A673 (cell line): ENCODE measurements around the gene BLTP2. TPM values are rescaled to one million over a fixed set of nuclear protein-coding genes. Genes with fewer than 3 reads are reported as not detected.
"Not testable (repeated sequence)": the region's sequence is repeated elsewhere in the genome, so short reads cannot be mapped to it uniquely, and the experiment has no call there.

Source experiments
- BruUV-seq: library from RNA; stranded (reverse); fragments of 400-500 nt; replicated peaks from 2 replicates; lab custom pipeline; 2021; lab: Mats Ljungman, UMichigan
- CTCF ChIA-PET: fragments of 300-600 bp; sonication (Branson Sonifier 250); formaldehyde crosslinking; loops from one replicate; lab custom pipeline; 2022; ENCODE audit warnings: antibody characterized with exemption; lab: Charles Lee
- POLR2A ChIA-PET: fragments of 300-600 bp; sonication (Branson Sonifier 250); formaldehyde crosslinking; loops from one replicate; lab custom pipeline; 2022; ENCODE audit warnings: antibody characterized with exemption; ENCODE audit not compliant: low non-redundant PET; lab: Charles Lee
- DNase-seq: peaks from one replicate; pipeline ENCODE4 v3.0.0-alpha.2; 2015; ENCODE audit warnings: low spot score
- H3K27ac ChIP-seq: fragments of 200-600 bp; sonication (generic); 2 replicates; pipeline ENCODE4 v1.5.1; 2016; ENCODE audit warnings: mixed run types, low read depth, mild to moderate bottlenecking, mixed read lengths, antibody characterized with exemption, low read length; ENCODE audit not compliant: poor library complexity, severe bottlenecking
- H3K27me3 ChIP-seq: fragments of 200-600 bp; sonication (generic); replicated peaks from 2 replicates; pipeline ENCODE4 v1.6.1; 2017; ENCODE audit warnings: mixed run types, low read depth, mild to moderate bottlenecking, mixed read lengths, antibody characterized with exemption, low read length; ENCODE audit not compliant: insufficient read depth, poor library complexity
- H3K36me3 ChIP-seq: fragments of 200-600 bp; sonication (generic); 2 replicates; pipeline ENCODE4 v1.6.1; 2016; ENCODE audit warnings: mixed run types, mild to moderate bottlenecking, mixed read lengths, antibody characterized with exemption, low read length; ENCODE audit not compliant: insufficient read depth, poor library complexity, severe bottlenecking
- H3K4me1 ChIP-seq: fragments of 200-600 bp; sonication (generic); 2 replicates; pipeline ENCODE4 v1.6.1; 2017; ENCODE audit warnings: mixed run types, mild to moderate bottlenecking, mixed read lengths, antibody characterized with exemption, low read length; ENCODE audit not compliant: insufficient read depth, poor library complexity, severe bottlenecking
- H3K4me3 ChIP-seq: fragments of 200-600 bp; sonication (generic); 2 replicates; pipeline ENCODE4 v1.5.1; 2016; ENCODE audit warnings: low read depth, mixed run types, mild to moderate bottlenecking, mixed read lengths, low read length; ENCODE audit not compliant: poor library complexity, severe bottlenecking
- H3K9me3 ChIP-seq: fragments of 200-600 bp; sonication (generic); 2 replicates; pipeline ENCODE4 v1.6.1; 2016; ENCODE audit warnings: mixed run types, low read depth, mild to moderate bottlenecking, mixed read lengths, antibody characterized with exemption, low read length; ENCODE audit not compliant: poor library complexity, severe bottlenecking
- EZH2 ChIP-seq: fragments of 200-600 bp; sonication (generic); IDR thresholded peaks from 2 replicates; pipeline ENCODE4 v1.6.1; 2017; ENCODE audit warnings: borderline replicate concordance, low read depth, mild to moderate bottlenecking, mixed read lengths, antibody characterized with exemption, low read length; ENCODE audit not compliant: poor library complexity, severe bottlenecking
- intact Hi-C: fragments of 100-400 bp; cut with micrococcal nuclease; formaldehyde crosslinking; loops from one replicate; pipeline ENCODE4 v1.10.0; 2022; ENCODE audit not compliant: unreplicated experiment
- total RNA-seq: library from RNA; stranded (reverse); gene quantifications from 2 replicates; pipeline ENCODE4 v1.2.3, GENCODE V29; 2021
- TF ChIP-seq, protein P1 (sequence below): fragments of 300-800, 200-600 bp; sonication (generic); conservative IDR thresholded peaks from 2 replicates; pipeline ENCODE4 v1.5.1; 2017; ENCODE audit warnings: low read depth, mild to moderate bottlenecking, antibody characterized with exemption, low read length, moderate library complexity, mixed read lengths

The BLTP2 gene
- total RNA-seq, 1 experiment from 2014 or later, result 198 TPM

DNA sequence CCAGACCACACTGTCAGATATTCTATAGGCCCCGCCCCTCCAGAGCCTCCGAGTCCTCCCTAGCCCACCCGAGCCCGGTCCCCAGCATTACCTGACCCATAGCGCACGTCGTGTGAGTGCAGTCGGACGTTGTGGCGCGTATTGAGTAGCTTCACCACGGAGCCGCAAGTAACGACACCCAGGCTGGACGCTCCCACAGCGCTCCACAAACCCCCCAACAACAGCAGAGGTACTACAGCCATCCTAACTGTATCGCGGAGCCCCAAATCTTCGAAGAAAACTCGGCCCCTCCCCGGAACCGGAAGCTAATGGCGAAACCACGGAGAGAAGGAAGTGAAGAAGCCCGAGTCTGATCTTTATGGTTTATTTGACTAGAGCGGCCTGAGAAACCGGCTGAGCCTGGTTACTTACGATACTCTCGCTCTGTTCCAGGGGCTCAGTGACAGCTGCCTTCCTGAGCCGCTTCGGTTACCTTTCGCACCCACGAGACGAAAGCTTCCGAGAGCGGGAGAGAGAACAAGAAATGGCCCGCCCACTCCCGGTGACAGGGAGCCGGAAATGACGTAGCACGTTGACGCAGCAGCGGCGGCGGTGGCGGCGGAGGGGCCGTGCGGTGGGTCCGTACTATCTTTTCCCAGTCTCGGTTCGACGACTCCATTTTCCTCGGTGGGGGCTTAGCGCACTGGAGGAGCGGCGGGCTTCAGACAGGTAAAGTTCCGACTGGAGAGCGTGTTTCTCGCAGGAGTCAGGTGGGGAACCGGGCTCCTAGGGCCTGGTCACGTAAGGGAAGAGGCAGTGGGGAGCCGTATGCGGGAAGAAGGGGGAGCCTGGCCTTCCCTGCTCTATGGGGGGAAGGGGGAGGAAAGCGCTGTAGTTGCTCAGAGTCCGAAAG is 16.9 kb upstream of the BLTP2 start, which contains the start of the genes SDF2 and SUPT6H:
TSS of gene SDF2 (minus strand) at position 272 of the 892 bp plus-strand sequence. CDS start at position 242, 30 bp downstream.
TSS of gene SUPT6H (plus strand) at position 571 of the 892 bp plus-strand sequence. CDS start 11,197 bp downstream, outside the sequence.
- no peaks in the 10 kb centered on the region for H3K9me3 ChIP-seq
- peaks cover 7% of the 10 kb centered on the region for H3K36me3 ChIP-seq
- H3K4me1 ChIP-seq, result peaks cover 18% of the 10 kb centered on the region
- peak; percentile 94 for DNase-seq
- ChIA-PET POLR2A (no interaction called here), CTCF (interaction anchor here (1.0 kb wide), 1 partner anchor 15 kb away, joined by 12 read pairs; no protein-coding TSS in a partner anchor)
- BruUV-seq, result no TSS peak
- TF ChIP-seq, protein P1, sequence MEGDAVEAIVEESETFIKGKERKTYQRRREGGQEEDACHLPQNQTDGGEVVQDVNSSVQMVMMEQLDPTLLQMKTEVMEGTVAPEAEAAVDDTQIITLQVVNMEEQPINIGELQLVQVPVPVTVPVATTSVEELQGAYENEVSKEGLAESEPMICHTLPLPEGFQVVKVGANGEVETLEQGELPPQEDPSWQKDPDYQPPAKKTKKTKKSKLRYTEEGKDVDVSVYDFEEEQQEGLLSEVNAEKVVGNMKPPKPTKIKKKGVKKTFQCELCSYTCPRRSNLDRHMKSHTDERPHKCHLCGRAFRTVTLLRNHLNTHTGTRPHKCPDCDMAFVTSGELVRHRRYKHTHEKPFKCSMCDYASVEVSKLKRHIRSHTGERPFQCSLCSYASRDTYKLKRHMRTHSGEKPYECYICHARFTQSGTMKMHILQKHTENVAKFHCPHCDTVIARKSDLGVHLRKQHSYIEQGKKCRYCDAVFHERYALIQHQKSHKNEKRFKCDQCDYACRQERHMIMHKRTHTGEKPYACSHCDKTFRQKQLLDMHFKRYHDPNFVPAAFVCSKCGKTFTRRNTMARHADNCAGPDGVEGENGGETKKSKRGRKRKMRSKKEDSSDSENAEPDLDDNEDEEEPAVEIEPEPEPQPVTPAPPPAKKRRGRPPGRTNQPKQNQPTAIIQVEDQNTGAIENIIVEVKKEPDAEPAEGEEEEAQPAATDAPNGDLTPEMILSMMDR, result no peak
- TF ChIP-seq EZH2, result no peak
- intact Hi-C loops, result loop anchor here (5.0 kb wide), 1 partner anchor 50 kb away; the partner anchor contains the start of gene PROCA1
- peak within 1 kb of the TSS; percentile 85 for H3K4me3 ChIP-seq
- no peaks in the 10 kb centered on the region for H3K27me3 ChIP-seq
- H3K27ac ChIP-seq, result peak within 1 kb of the TSS; percentile 96

DNA sequence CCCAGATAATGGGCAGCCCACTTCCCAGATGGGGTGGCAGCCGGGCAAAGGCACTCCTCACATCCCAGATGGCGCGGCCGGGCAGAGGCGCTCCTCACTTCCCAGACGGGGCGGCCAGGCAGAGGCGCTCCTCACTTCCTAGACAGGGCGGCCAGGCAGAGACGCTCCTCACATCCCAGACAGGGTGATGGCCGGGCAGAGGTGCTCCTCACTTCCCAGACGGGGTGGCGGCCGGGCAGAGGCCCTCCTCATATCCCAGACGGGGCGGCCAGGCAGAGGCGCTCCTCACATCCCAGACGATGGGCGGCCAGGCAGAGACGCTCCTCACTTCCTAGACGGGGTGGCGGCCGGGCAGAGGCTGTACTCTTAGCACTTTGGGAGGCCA is 14.5 kb upstream of the BLTP2 start:
- CTCF ChIA-PET, H3K36me3 ChIP-seq, H3K27ac ChIP-seq, H3K4me3 ChIP-seq, DNase-seq, H3K27me3 ChIP-seq, BruUV-seq, POLR2A ChIA-PET, intact Hi-C loops, H3K9me3 ChIP-seq: not testable (repeated sequence)
- peaks cover 18% of the 10 kb centered on the region for H3K4me1 ChIP-seq

DNA sequence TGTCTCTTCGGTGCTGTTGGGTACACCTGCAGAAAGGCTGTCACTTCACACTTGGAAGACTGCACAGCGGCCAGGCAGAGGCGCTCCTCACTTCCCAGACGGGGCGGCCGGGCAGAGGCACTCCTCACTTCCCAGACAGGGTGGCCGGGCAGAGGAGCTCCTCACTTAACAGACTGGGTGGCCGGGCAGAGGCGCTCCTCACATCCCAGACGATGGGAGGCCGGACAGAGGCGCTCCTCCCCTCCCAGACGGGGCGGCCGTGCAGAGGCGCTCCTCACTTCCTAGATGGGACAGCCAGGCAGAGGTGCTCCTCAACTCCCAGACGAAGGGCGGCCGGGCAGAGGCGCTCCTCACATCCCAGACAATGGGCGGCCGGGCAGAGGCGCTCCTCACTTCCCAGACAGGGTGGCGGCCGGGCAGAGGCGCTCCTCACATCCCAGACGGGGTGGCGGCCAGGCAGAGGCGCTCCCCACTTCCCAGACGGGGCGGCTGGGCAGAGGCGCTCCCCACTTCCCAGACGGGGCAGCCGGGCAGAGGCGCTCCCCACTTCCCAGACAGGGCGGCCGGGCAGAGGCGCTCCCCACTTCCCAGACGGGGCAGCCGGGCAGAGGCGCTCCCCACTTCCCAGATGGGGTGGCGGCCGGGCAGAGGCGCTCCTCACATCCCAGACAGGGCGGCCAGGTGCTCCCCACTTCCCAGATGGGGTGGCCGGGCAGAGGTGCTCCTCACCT is 14.0 kb upstream of the BLTP2 start:
- POLR2A ChIA-PET, H3K27ac ChIP-seq, DNase-seq, BruUV-seq, H3K36me3 ChIP-seq, H3K4me3 ChIP-seq, intact Hi-C loops, H3K27me3 ChIP-seq, H3K9me3 ChIP-seq: not testable (repeated sequence)
- H3K4me1 ChIP-seq, result peaks cover 18% of the 10 kb centered on the region
- CTCF ChIA-PET, result interaction anchor here (0.8 kb wide), 1 partner anchor 114 kb away, joined by 8 read pairs; no protein-coding TSS in a partner anchor

DNA sequence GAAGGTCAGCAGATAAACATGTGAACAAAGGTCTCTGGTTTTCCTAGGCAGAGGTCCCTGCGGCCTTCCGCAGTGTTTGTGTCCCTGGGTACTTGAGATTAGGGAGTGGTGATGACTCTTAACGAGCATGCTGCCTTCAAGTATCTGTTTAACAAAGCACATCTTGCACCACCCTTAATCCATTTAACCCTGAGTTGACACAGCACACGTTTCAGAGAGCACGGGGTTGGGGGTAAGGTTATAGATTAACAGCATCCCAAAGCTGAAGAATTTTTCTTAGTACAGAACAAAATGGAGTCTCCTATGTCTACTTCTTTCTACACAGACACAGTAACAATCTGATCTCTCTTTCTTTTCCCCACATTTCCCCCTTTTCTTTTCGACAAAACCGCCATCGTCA is 13.4 kb upstream of the BLTP2 start:
- H3K4me3 ChIP-seq, DNase-seq, H3K27ac ChIP-seq, H3K36me3 ChIP-seq, intact Hi-C loops, H3K27me3 ChIP-seq, POLR2A ChIA-PET, BruUV-seq, H3K9me3 ChIP-seq: not testable (repeated sequence)
- CTCF ChIA-PET, result interaction anchor here (0.8 kb wide), 1 partner anchor 114 kb away, joined by 8 read pairs; no protein-coding TSS in a partner anchor
- peaks cover 14% of the 10 kb centered on the region for H3K4me1 ChIP-seq
